Activated CD8-positive, alpha-beta T cell treated with anti-CD3 and anti-CD28 coated beads for 36 hours (primary cell): ENCODE measurements around the gene TACC3. TPM values are rescaled to one million over a fixed set of nuclear protein-coding genes. Genes with fewer than 3 reads are reported as not detected.

Experiments
- ATAC-seq: fragments of 200-7000 bp; cut with Tn5 transposase; one replicate; pipeline ENCODE4 v1.10.0; 2021; ENCODE audit warnings: mild to moderate bottlenecking, moderate library complexity
- CTCF ChIA-PET: fragments of 350-600 bp; sonication (Branson Sonifier 250); formaldehyde crosslinking; loops from one replicate; lab custom pipeline; 2021; ENCODE audit warnings: antibody characterized with exemption; lab: Charles Lee
- POLR2A ChIA-PET: fragments of 350-600 bp; sonication (Branson Sonifier 250); formaldehyde crosslinking; loops from one replicate; lab custom pipeline; 2021; ENCODE audit warnings: antibody characterized with exemption; lab: Charles Lee
- DNase-seq: peaks from one replicate; pipeline ENCODE4 v3.0.0-alpha.2; 2020
- H3K27ac Mint-ChIP-seq: one replicate; pipeline ENCODE4 v1.8.0; 2021; ENCODE audit warnings: mild to moderate bottlenecking, mixed read lengths
- H3K27me3 Mint-ChIP-seq: one replicate; pipeline ENCODE4 v1.8.0; 2021; ENCODE audit warnings: mixed read lengths
- H3K36me3 Mint-ChIP-seq: one replicate; pipeline ENCODE4 v1.8.0; 2021; ENCODE audit warnings: low read depth, mixed read lengths
- H3K4me1 Mint-ChIP-seq: one replicate; pipeline ENCODE4 v1.8.0; 2021; ENCODE audit warnings: low read depth, mixed read lengths
- H3K4me3 Mint-ChIP-seq: one replicate; pipeline ENCODE4 v1.8.0; 2021; ENCODE audit warnings: mild to moderate bottlenecking, moderate library complexity, mixed read lengths
- H3K9me3 Mint-ChIP-seq: one replicate; pipeline ENCODE4 v1.8.0; 2021; ENCODE audit warnings: mixed read lengths
- CTCF ChIP-seq: fragments of 200-600 bp; IDR thresholded peaks from one replicate; pipeline ENCODE4 v1.8.0; 2022; ENCODE audit warnings: antibody characterized with exemption, mild to moderate bottlenecking
- intact Hi-C: fragments of 100-400 bp; cut with micrococcal nuclease; formaldehyde crosslinking; loops from one replicate; pipeline ENCODE4 v1.10.0; 2022
- total RNA-seq, 2 experiments: library from RNA; stranded (reverse); gene quantifications; one replicate each; pipeline ENCODE4 v1.2.3, GENCODE V29; 2021

Gene TACC3
- total RNA-seq, 2 experiments from 2014 or later: 190 to 200 TPM

- Mint-ChIP-seq H3K27me3 (peaks cover 4% of the 10 kb centered on the region), H3K36me3 (no peaks in the 10 kb centered on the region), H3K4me3 (no peak overlapping the region), H3K27ac (no peak overlapping the region), H3K9me3 (no peaks in the 10 kb centered on the region), H3K4me1 (peaks cover 4% of the 10 kb centered on the region)
- intact Hi-C loops: no loop called here
- POLR2A ChIA-PET: interaction anchor here (0.6 to 1.2 kb wide), 2 partner anchors 9 to 13 kb away, joined by 3 read pairs; no protein-coding TSS in a partner anchor
- no peak for TF ChIP-seq CTCF
- CTCF ChIA-PET: interaction anchor here (0.8 to 1.8 kb wide), 3 partner anchors 12 to 56 kb away, joined by 3 to 25 read pairs (median 6); no protein-coding TSS in a partner anchor
- DNase-seq (no peak), ATAC-seq (peak; percentile 3)
These were observed 32.0 kb downstream of the TACC3 start for GRCh38 chr4:1753294-1753696.

GRCh38 chr4:1753697-1754311 is 32.5 kb downstream of the TACC3 start:
- Mint-ChIP-seq H3K4me1 (peaks cover 4% of the 10 kb centered on the region), H3K36me3 (no peaks in the 10 kb centered on the region), H3K27ac (no peak overlapping the region), H3K9me3 (no peaks in the 10 kb centered on the region), H3K4me3 (no peak overlapping the region), H3K27me3 (peaks cover 4% of the 10 kb centered on the region)
- ATAC-seq (no peak), DNase-seq (no peak)
- ChIA-PET CTCF (interaction anchor here (1.1 kb wide), 1 partner anchor 14 kb away, joined by 3 read pairs; no protein-coding TSS in a partner anchor), POLR2A (interaction anchor here (0.6 to 1.1 kb wide), 2 partner anchors 14 to 24 kb away, joined by 3 read pairs; no protein-coding TSS in a partner anchor)
- no peak for TF ChIP-seq CTCF
- intact Hi-C loops: no loop called here

GRCh38 chr4:1754336-1754735 is 33.0 kb downstream of the TACC3 start:
- Mint-ChIP-seq H3K36me3 (no peaks in the 10 kb centered on the region), H3K27ac (no peak overlapping the region), H3K27me3 (peaks cover 4% of the 10 kb centered on the region), H3K4me3 (no peak overlapping the region), H3K4me1 (peaks cover 4% of the 10 kb centered on the region), H3K9me3 (no peaks in the 10 kb centered on the region)
- ChIA-PET CTCF (interaction anchor here (1.1 to 1.2 kb wide), 2 partner anchors 9 to 13 kb away, joined by 3 to 5 read pairs; no protein-coding TSS in a partner anchor), POLR2A (interaction anchor here (1.1 kb wide), 2 partner anchors 11 to 25 kb away, joined by 3 read pairs; no protein-coding TSS in a partner anchor)
- TF ChIP-seq CTCF: no peak
- no peak for DNase-seq
- ATAC-seq: no peak
- intact Hi-C loops: no loop called here

GRCh38 chr4:1755297-1755696 is 34.0 kb downstream of the TACC3 start:
- no peaks in the 10 kb centered on the region for H3K9me3 Mint-ChIP-seq
- no peaks in the 10 kb centered on the region for H3K36me3 Mint-ChIP-seq
- H3K27ac Mint-ChIP-seq: no peak overlapping the region
- no peak overlapping the region for H3K4me3 Mint-ChIP-seq
- H3K27me3 Mint-ChIP-seq: peaks cover 4% of the 10 kb centered on the region
- intact Hi-C loops: no loop called here
- DNase-seq (no peak), ATAC-seq (no peak)
- no peak for TF ChIP-seq CTCF
- ChIA-PET POLR2A (interaction anchor here (1.1 kb wide), 1 partner anchor 10 kb away, joined by 3 read pairs; no protein-coding TSS in a partner anchor), CTCF (interaction anchor here (1.2 kb wide), 1 partner anchor 10 kb away, joined by 5 read pairs; no protein-coding TSS in a partner anchor)
- peaks cover 4% of the 10 kb centered on the region for H3K4me1 Mint-ChIP-seq

- Mint-ChIP-seq H3K27me3 (no peaks in the 10 kb centered on the region), H3K9me3 (no peaks in the 10 kb centered on the region), H3K27ac (no peak overlapping the region), H3K36me3 (no peaks in the 10 kb centered on the region), H3K4me1 (peaks cover 4% of the 10 kb centered on the region), H3K4me3 (no peak overlapping the region)
- ChIA-PET POLR2A (no interaction called here), CTCF (interaction anchor here (0.7 to 1.1 kb wide), 2 partner anchors 9 to 30 kb away, joined by 3 read pairs; no protein-coding TSS in a partner anchor)
- ATAC-seq (no peak), DNase-seq (no peak)
- no peak for TF ChIP-seq CTCF
- intact Hi-C loops: no loop called here
These were observed 34.8 kb downstream of the TACC3 start for GRCh38 chr4:1756079-1756478.
